ENCODE data around the gene DPP7. TPM values are rescaled to one million over a fixed set of nuclear protein-coding genes. Genes with fewer than 3 reads are reported as not detected.
"Not testable (repeated sequence)": the region's sequence is repeated elsewhere in the genome, so short reads cannot be mapped to it uniquely, and the experiment has no call there.

Gene DPP7
- total and polyA plus RNA-seq, 4 experiments from 2014 or later: 135 to 362 (median 282) TPM

- POLR2A ChIA-PET (ENCODE audit: partially characterized antibody): interaction anchor here (0.7 to 1.7 kb wide), 3 partner anchors 12 to 22 kb away, joined by 3 to 4 read pairs (median 4); partner anchors contain the start of genes MAN1B1 and NPDC1
Observed at GRCh38 chr9:137064027-137064879, 50.3 kb downstream of the DPP7 start.

DNA sequence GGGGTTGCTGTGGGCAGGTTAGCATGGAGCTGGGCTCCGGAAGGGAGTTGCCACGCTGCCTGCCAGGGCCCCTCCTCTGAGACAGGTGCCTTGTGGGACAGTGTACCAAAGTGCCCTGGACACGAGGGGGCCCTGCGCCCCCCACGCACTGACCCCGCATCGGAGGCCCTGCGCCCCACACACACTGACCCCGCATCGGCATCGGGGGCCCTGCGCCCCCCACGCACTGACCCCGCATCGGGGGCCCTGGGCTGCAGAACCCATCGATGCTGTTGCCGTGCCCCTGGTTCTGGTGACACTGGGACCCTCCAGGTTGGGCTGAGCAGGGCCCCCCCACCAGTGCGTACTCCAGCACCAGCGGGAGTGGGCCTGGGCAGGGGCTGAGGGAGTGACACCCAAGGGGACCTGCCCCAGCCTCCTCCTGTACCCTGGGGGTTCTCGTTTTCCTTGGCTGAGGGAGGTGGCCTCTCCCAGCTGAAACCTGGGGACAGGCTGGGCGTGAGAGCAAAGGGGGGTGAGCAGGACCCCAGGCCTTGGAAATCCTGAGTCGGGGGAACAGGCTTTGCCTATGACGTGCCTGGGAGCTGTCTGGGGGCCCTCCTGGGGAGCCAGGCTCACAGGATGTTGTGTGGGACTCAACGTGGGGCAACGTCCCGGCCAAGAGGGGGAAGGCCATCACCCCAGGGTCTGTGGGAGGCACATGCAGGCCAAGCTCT lies 51.1 kb downstream of the DPP7 start:
- Histone ChIP-seq H3K27ac (ENCODE audit: low read depth, low read length) (no peak overlapping the region), H3K36me3 (ENCODE audit: insufficient read depth, low read length) (no peaks in the 10 kb centered on the region), H3K4me1 (ENCODE audit: insufficient read depth, low read length) (peaks cover 6% of the 10 kb centered on the region), H3K27me3 (ENCODE audit: insufficient read depth, low read length) (no peaks in the 10 kb centered on the region), H3K9me3 (ENCODE audit: control insufficient read depth in 1 of 2, low read length in 2 of 2) (no peaks in the 10 kb centered on the region), H3K4me3 (ENCODE audit: low read length in 2 of 2) (no peak overlapping the region)
- Mint-ChIP-seq H3K4me3 (no peak overlapping the region), H3K4me1 (peaks cover 4 to 10% (median 7%) of the 10 kb centered on the region in 4 donors), H3K27ac (no peak overlapping the region), H3K36me3 (no peaks in the 10 kb centered on the region), H3K9me3 (no peaks in the 10 kb centered on the region), H3K27me3 (peaks cover 0 to 4% of the 10 kb centered on the region in 2 donors)
- intact Hi-C loops (cut with micrococcal nuclease): no loop called here
- POLR2A ChIA-PET (ENCODE audit: partially characterized antibody): interaction anchor here (0.7 to 1.7 kb wide), 3 partner anchors 11 to 23 kb away, joined by 3 to 4 read pairs (median 4); partner anchors contain the start of genes MAN1B1 and NPDC1
- DNase-seq: no peak
- CTCF ChIA-PET (ENCODE audit: partially characterized antibody): interaction anchor here (0.9 to 3.8 kb wide), 16 partner anchors 8 to 277 kb away, joined by 3 to 29 read pairs (median 5); partner anchors contain the start of genes MAN1B1, NPDC1 and UAP1L1

More at GRCh38 chr9:137064027-137064879, 50.3 kb downstream of the DPP7 start:
- CTCF ChIA-PET (ENCODE audit: partially characterized antibody): interaction anchor here (0.9 to 4.5 kb wide), 19 partner anchors 8 to 278 kb away, joined by 3 to 30 read pairs (median 5); partner anchors contain the start of genes ABCA2, MAN1B1, NPDC1 and UAP1L1
- Histone ChIP-seq H3K36me3 (ENCODE audit: insufficient read depth, low read length) (no peaks in the 10 kb centered on the region), H3K27ac (ENCODE audit: low read depth, low read length) (no peak overlapping the region), H3K27me3 (ENCODE audit: insufficient read depth, low read length) (no peaks in the 10 kb centered on the region), H3K4me1 (ENCODE audit: insufficient read depth, low read length) (peaks cover 11% of the 10 kb centered on the region), H3K9me3 (ENCODE audit: control insufficient read depth in 1 of 2, low read length in 2 of 2) (no peaks in the 10 kb centered on the region), H3K4me3 (ENCODE audit: low read length in 2 of 2) (no peak overlapping the region)
- Mint-ChIP-seq H3K36me3 (no peaks in the 10 kb centered on the region), H3K27ac (peak overlapping the region in 2 of 7 donors; percentile 41 to 53), H3K9me3 (no peaks in the 10 kb centered on the region), H3K4me3 (no peak overlapping the region), H3K4me1 (peaks cover 4 to 10% (median 7%) of the 10 kb centered on the region in 4 donors), H3K27me3 (peaks cover 0 to 4% of the 10 kb centered on the region in 2 donors)
- intact Hi-C loops (cut with micrococcal nuclease): no loop called here
- peak in 3 of 5 donors; percentile 34 to 56 (median 40) for DNase-seq

GRCh38 chr9:137062798-137063197 lies 51.7 kb downstream of the DPP7 start:
- H3K27ac ChIP-seq (ENCODE audit: low read depth, low read length); POLR2A ChIA-PET (ENCODE audit: partially characterized antibody); intact Hi-C loops (cut with micrococcal nuclease); H3K27ac Mint-ChIP-seq; H3K9me3 ChIP-seq (ENCODE audit: control insufficient read depth in 1 of 2, low read length in 2 of 2); H3K4me3 Mint-ChIP-seq; DNase-seq; H3K4me1 Mint-ChIP-seq; H3K4me1 ChIP-seq (ENCODE audit: insufficient read depth, low read length); H3K36me3 ChIP-seq (ENCODE audit: insufficient read depth, low read length); H3K27me3 Mint-ChIP-seq; H3K27me3 ChIP-seq (ENCODE audit: insufficient read depth, low read length); H3K36me3 Mint-ChIP-seq; H3K4me3 ChIP-seq (ENCODE audit: low read length in 2 of 2); H3K9me3 Mint-ChIP-seq: not testable (repeated sequence)
- CTCF ChIA-PET (ENCODE audit: partially characterized antibody): interaction anchor here (1.7 kb wide), 1 partner anchor 33 kb away, joined by 12 read pairs; no protein-coding TSS in a partner anchor

DNA sequence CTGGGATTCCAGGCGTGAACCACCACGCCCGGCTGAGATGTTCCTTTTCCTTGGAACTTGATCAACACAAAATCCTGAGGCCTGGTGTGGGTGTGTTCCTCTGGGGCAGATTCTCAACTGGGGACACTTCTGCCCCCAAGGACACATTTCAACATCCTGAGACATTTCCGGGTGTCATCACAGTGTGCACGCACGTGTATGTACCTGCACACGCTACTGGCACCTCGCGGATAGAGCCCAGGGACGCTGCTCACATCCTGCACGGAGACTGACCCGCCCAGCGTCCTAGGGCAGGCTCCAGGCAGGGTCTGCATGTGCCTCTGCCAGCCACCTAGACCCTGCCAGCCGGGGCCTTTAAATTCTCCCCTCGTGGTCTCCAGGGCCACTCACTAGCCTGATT lies 52.1 kb downstream of the DPP7 start:
- Mint-ChIP-seq H3K27ac (no peak overlapping the region), H3K36me3 (no peaks in the 10 kb centered on the region), H3K27me3 (no peaks in the 10 kb centered on the region), H3K4me1 (peaks cover 0 to 3% (median 3%) of the 10 kb centered on the region in 4 donors), H3K9me3 (no peaks in the 10 kb centered on the region), H3K4me3 (no peak overlapping the region)
- no peak for DNase-seq
- no peaks in the 10 kb centered on the region for H3K9me3 ChIP-seq (ENCODE audit: control insufficient read depth in 1 of 2, low read length in 2 of 2)
- H3K4me1 ChIP-seq (ENCODE audit: insufficient read depth, low read length): no peaks in the 10 kb centered on the region
- ChIA-PET POLR2A (ENCODE audit: partially characterized antibody) (no interaction called here), CTCF (ENCODE audit: partially characterized antibody) (interaction anchor here (1.7 kb wide), 1 partner anchor 33 kb away, joined by 12 read pairs; no protein-coding TSS in a partner anchor)
- H3K27ac ChIP-seq (ENCODE audit: low read depth, low read length): no peak overlapping the region
- H3K4me3 ChIP-seq (ENCODE audit: low read length in 2 of 2): no peak overlapping the region
- H3K36me3 ChIP-seq (ENCODE audit: insufficient read depth, low read length): no peaks in the 10 kb centered on the region
- no peaks in the 10 kb centered on the region for H3K27me3 ChIP-seq (ENCODE audit: insufficient read depth, low read length)
- intact Hi-C loops (cut with micrococcal nuclease): no loop called here

Other genes starting within 250 kb of the DPP7 start
Only the 30 nearest of the 33 such genes appear.
- 100 to 1,000 TPM; 122 to 123 TPM for gene FBXW5, start 170.0 kb downstream of the DPP7 start, total RNA-seq
- 100 to 1,000 TPM in 1 of 2 donors, 10 to 100 TPM in 1; 98.6 to 160 TPM for gene FBXW5, start 170.0 kb downstream of the DPP7 start, polyA plus RNA-seq
- 1 to 10 TPM; 2.2 TPM for gene C8G, start 169.5 kb downstream of the DPP7 start, total RNA-seq
- gene C8G, start 169.5 kb downstream of the DPP7 start, polyA plus RNA-seq: under 1 TPM in 1 of 2 donors, not detected in 1; 0.60 TPM
- 1 to 10 TPM in 1 of 2 experiments, under 1 TPM in 1; 0.72 to 1.4 TPM for gene LCN12, start 162.5 kb downstream of the DPP7 start, total RNA-seq
- gene LCN12, start 162.5 kb downstream of the DPP7 start, polyA plus RNA-seq: not detected
- 1 to 10 TPM; 4.8 to 5.1 TPM for gene PTGDS, start 137.2 kb downstream of the DPP7 start, total RNA-seq
- 1 to 10 TPM; 1.7 to 3.8 TPM for gene PTGDS, start 137.2 kb downstream of the DPP7 start, polyA plus RNA-seq
- gene LCNL1, start 131.7 kb downstream of the DPP7 start, total RNA-seq: under 1 TPM; 0.14 to 0.17 TPM
- not detected for gene LCNL1, start 131.7 kb downstream of the DPP7 start, polyA plus RNA-seq
- 100 to 1,000 TPM in 1 of 2 experiments, 10 to 100 TPM in 1; 94.2 to 101 TPM for gene PAXX, start 122.3 kb downstream of the DPP7 start, total RNA-seq
- gene PAXX, start 122.3 kb downstream of the DPP7 start, polyA plus RNA-seq: 100 to 1,000 TPM in 1 of 2 donors, 10 to 100 TPM in 1; 76.0 to 103 TPM
- 1 to 10 TPM; 3.1 to 3.7 TPM for gene CLIC3, start 118.2 kb downstream of the DPP7 start, total RNA-seq
- 1 to 10 TPM; 5.0 to 7.8 TPM for gene CLIC3, start 118.2 kb downstream of the DPP7 start, polyA plus RNA-seq
- 10 to 100 TPM; 63.8 to 68.6 TPM for gene ABCA2, start 86.5 kb downstream of the DPP7 start, total RNA-seq
- 10 to 100 TPM in 1 of 2 donors, 1 to 10 TPM in 1; 2.6 to 10.8 TPM for gene ABCA2, start 86.5 kb downstream of the DPP7 start, polyA plus RNA-seq
- 1 to 10 TPM; 3.4 to 4.6 TPM for gene FUT7, start 82.6 kb downstream of the DPP7 start, total RNA-seq
- 10 to 100 TPM; 22.6 to 43.8 TPM for gene FUT7, start 82.6 kb downstream of the DPP7 start, polyA plus RNA-seq
- 10 to 100 TPM; 20.7 to 21.4 TPM for gene NPDC1, start 68.6 kb downstream of the DPP7 start, total RNA-seq
- 10 to 100 TPM; 22.8 to 32.2 TPM for gene NPDC1, start 68.6 kb downstream of the DPP7 start, polyA plus RNA-seq
- gene ENTPD2, start 60.7 kb downstream of the DPP7 start, total RNA-seq: not detected
- not detected for gene ENTPD2, start 60.7 kb downstream of the DPP7 start, polyA plus RNA-seq
- under 1 TPM; 0.09 to 0.11 TPM for gene SAPCD2, start 44.2 kb downstream of the DPP7 start, total RNA-seq
- under 1 TPM; 0.10 to 0.15 TPM for gene SAPCD2, start 44.2 kb downstream of the DPP7 start, polyA plus RNA-seq
- 10 to 100 TPM; 10.6 to 12.5 TPM for gene UAP1L1, start 37.2 kb downstream of the DPP7 start, total RNA-seq
- gene UAP1L1, start 37.2 kb downstream of the DPP7 start, polyA plus RNA-seq: 1 to 10 TPM in 1 of 2 donors, under 1 TPM in 1; 0.81 to 2.9 TPM
- gene MAN1B1, start 27.7 kb downstream of the DPP7 start, total RNA-seq: 10 to 100 TPM; 63.3 to 71.0 TPM
- gene MAN1B1, start 27.7 kb downstream of the DPP7 start, polyA plus RNA-seq: 10 to 100 TPM; 35.4 to 37.5 TPM
- not detected for gene GRIN1, start 24.4 kb upstream of the DPP7 start, total RNA-seq
- gene GRIN1, start 24.4 kb upstream of the DPP7 start, polyA plus RNA-seq: not detected
- not detected for gene LRRC26, start 55.3 kb upstream of the DPP7 start, total RNA-seq
- gene LRRC26, start 55.3 kb upstream of the DPP7 start, polyA plus RNA-seq: not detected
- not detected for gene TMEM210, start 57.3 kb upstream of the DPP7 start, total RNA-seq
- not detected for gene TMEM210, start 57.3 kb upstream of the DPP7 start, polyA plus RNA-seq
- gene ANAPC2, start 73.8 kb upstream of the DPP7 start, total RNA-seq: 100 to 1,000 TPM; 116 to 125 TPM
- gene ANAPC2, start 73.8 kb upstream of the DPP7 start, polyA plus RNA-seq: 1 to 10 TPM; 3.2 to 5.7 TPM
- 10 to 100 TPM; 48.6 to 49.5 TPM for gene SSNA1, start 73.9 kb upstream of the DPP7 start, total RNA-seq
- 100 to 1,000 TPM; 117 to 161 TPM for gene SSNA1, start 73.9 kb upstream of the DPP7 start, polyA plus RNA-seq
- gene TPRN, start 86.0 kb upstream of the DPP7 start, total RNA-seq: 1 to 10 TPM; 8.5 to 8.6 TPM
- under 1 TPM; 0.27 to 0.45 TPM for gene TPRN, start 86.0 kb upstream of the DPP7 start, polyA plus RNA-seq
- gene TMEM203, start 90.9 kb upstream of the DPP7 start, total RNA-seq: 10 to 100 TPM; 39.5 to 42.9 TPM
- 100 to 1,000 TPM; 129 to 170 TPM for gene TMEM203, start 90.9 kb upstream of the DPP7 start, polyA plus RNA-seq
- gene NDOR1, start 91.0 kb upstream of the DPP7 start, total RNA-seq: 10 to 100 TPM; 36.7 to 37.1 TPM
- gene NDOR1, start 91.0 kb upstream of the DPP7 start, polyA plus RNA-seq: 1 to 10 TPM; 4.6 to 9.5 TPM
- 1 to 10 TPM in 1 of 2 experiments, under 1 TPM in 1; 0.64 to 1.3 TPM for gene RNF208, start 107.5 kb upstream of the DPP7 start, total RNA-seq
- not detected for gene RNF208, start 107.5 kb upstream of the DPP7 start, polyA plus RNA-seq
- gene CYSRT1, start 110.4 kb upstream of the DPP7 start, total RNA-seq: under 1 TPM in 1 of 2 experiments, not detected in 1; 0.25 TPM
- not detected for gene CYSRT1, start 110.4 kb upstream of the DPP7 start, polyA plus RNA-seq
- gene RNF224, start 112.8 kb upstream of the DPP7 start, total RNA-seq: not detected
- not detected for gene RNF224, start 112.8 kb upstream of the DPP7 start, polyA plus RNA-seq
- not detected for gene SLC34A3, start 116.2 kb upstream of the DPP7 start, total RNA-seq
- not detected for gene SLC34A3, start 116.2 kb upstream of the DPP7 start, polyA plus RNA-seq
- 100 to 1,000 TPM in 1 of 2 experiments, 10 to 100 TPM in 1; 99.8 to 103 TPM for gene TUBB4B, start 126.6 kb upstream of the DPP7 start, total RNA-seq
- gene TUBB4B, start 126.6 kb upstream of the DPP7 start, polyA plus RNA-seq: 10 to 100 TPM; 53.1 to 64.1 TPM
- gene STPG3, start 136.6 kb upstream of the DPP7 start, total RNA-seq: not detected
- gene STPG3, start 136.6 kb upstream of the DPP7 start, polyA plus RNA-seq: not detected
- 10 to 100 TPM; 44.3 to 44.9 TPM for gene NELFB, start 140.6 kb upstream of the DPP7 start, total RNA-seq
- gene NELFB, start 140.6 kb upstream of the DPP7 start, polyA plus RNA-seq: 10 to 100 TPM; 28.3 to 28.7 TPM
- gene TOR4A, start 163.0 kb upstream of the DPP7 start, total RNA-seq: 1 to 10 TPM; 2.1 TPM
- under 1 TPM; 0.46 to 0.78 TPM for gene TOR4A, start 163.0 kb upstream of the DPP7 start, polyA plus RNA-seq

All from CD4-positive, alpha-beta memory T cell (primary cell).